Neural crest cell (in vitro differentiated cells): Measurements from ENCODE around the gene CHKA. TPM values are rescaled to one million over a fixed set of nuclear protein-coding genes. Genes with fewer than 3 reads are reported as not detected.

Experiments
- DNase-seq: peaks from one replicate; pipeline ENCODE4 v3.0.0; 2021; ENCODE audit warnings: low read depth, mixed read lengths, low spot score
- H3K27ac Mint-ChIP-seq: one replicate; pipeline ENCODE4 v1.8.0; 2021; ENCODE audit warnings: mild to moderate bottlenecking, mixed read lengths; ENCODE audit not compliant: unreplicated experiment
- H3K27me3 Mint-ChIP-seq: 2 replicates; pipeline ENCODE4 v1.8.0; 2021; ENCODE audit warnings: low read depth, mild to moderate bottlenecking, mixed read lengths
- H3K36me3 Mint-ChIP-seq: 2 replicates; pipeline ENCODE4 v1.8.0; 2021; ENCODE audit warnings: low read depth, mild to moderate bottlenecking, mixed read lengths
- H3K4me1 Mint-ChIP-seq: 2 replicates; pipeline ENCODE4 v1.8.0; 2021; ENCODE audit warnings: mixed read lengths
- H3K4me3 Mint-ChIP-seq: one replicate; pipeline ENCODE4 v1.8.0; 2021; ENCODE audit warnings: mild to moderate bottlenecking, mixed read lengths
- H3K9me3 Mint-ChIP-seq: 2 replicates; pipeline ENCODE4 v1.8.0; 2021; ENCODE audit warnings: mixed read lengths
- CTCF ChIP-seq: fragments of 200-600 bp; sonication (generic); conservative IDR thresholded peaks from 2 replicates; pipeline ENCODE4 v1.5.0; 2021; ENCODE audit warnings: antibody characterized with exemption, mild to moderate bottlenecking
- long read RNA-seq: library from polyadenylated mRNA; unstranded; transcript quantifications from one replicate; pipeline ENCODE4 v2.0.0, GENCODE V29; 2020
- total RNA-seq: library from RNA; stranded (reverse); gene quantifications from 2 replicates; pipeline ENCODE4 v1.2.1, GENCODE V29; 2021

The CHKA gene
- 44.2 and 46.4 TPM in 2 replicates for total RNA-seq
- long read RNA-seq, partial matches to known transcripts: 4 of 5 reads
- long read RNA-seq, other reads (novel, unspliced or antisense): 1 of 5 reads

- no peak for TF ChIP-seq CTCF
- Mint-ChIP-seq H3K4me1 (peaks cover 48% of the 10 kb centered on the region), H3K9me3 (no peaks in the 10 kb centered on the region), H3K4me3 (peak within 1 kb of the TSS; percentile 90), H3K27me3 (no peaks in the 10 kb centered on the region), H3K27ac (peak within 1 kb of the TSS; percentile 94), H3K36me3 (no peaks in the 10 kb centered on the region)
- DNase-seq: peak; percentile 85
Observed at GRCh38 chr11:68121067-68121899, at the start of gene CHKA. CHKA (minus strand) TSS chr11:68121388; CDS start chr11:68121177, 211 bp downstream.

- TF ChIP-seq CTCF: no peak
- H3K9me3 Mint-ChIP-seq: no peaks in the 10 kb centered on the region
- H3K4me1 Mint-ChIP-seq: no peaks in the 10 kb centered on the region
- no peaks in the 10 kb centered on the region for H3K27me3 Mint-ChIP-seq
- H3K4me3 Mint-ChIP-seq: no peak overlapping the region
- H3K27ac Mint-ChIP-seq: no peak overlapping the region
- peaks cover 13% of the 10 kb centered on the region for H3K36me3 Mint-ChIP-seq
- DNase-seq: no peak
Observed at GRCh38 chr11:68169442-68169841, 48.3 kb upstream of the CHKA start.

- Mint-ChIP-seq H3K4me3 (no peak overlapping the region), H3K27ac (no peak overlapping the region), H3K4me1 (no peaks in the 10 kb centered on the region), H3K27me3 (no peaks in the 10 kb centered on the region), H3K36me3 (peaks cover 13% of the 10 kb centered on the region), H3K9me3 (no peaks in the 10 kb centered on the region)
- no peak for TF ChIP-seq CTCF
- no peak for DNase-seq
Observed at GRCh38 chr11:68168694-68169093, 47.5 kb upstream of the CHKA start.

- H3K4me1 Mint-ChIP-seq: no peaks in the 10 kb centered on the region
- H3K4me3 Mint-ChIP-seq: no peak overlapping the region
- no peaks in the 10 kb centered on the region for H3K9me3 Mint-ChIP-seq
- no peaks in the 10 kb centered on the region for H3K27me3 Mint-ChIP-seq
- peaks cover 13% of the 10 kb centered on the region for H3K36me3 Mint-ChIP-seq
- no peak overlapping the region for H3K27ac Mint-ChIP-seq
- no peak for DNase-seq
- no peak for TF ChIP-seq CTCF
Observed at GRCh38 chr11:68167474-68167873, 46.3 kb upstream of the CHKA start.

GRCh38 chr11:68166969-68167368, 45.8 kb upstream of the CHKA start:
- no peak overlapping the region for H3K4me3 Mint-ChIP-seq
- peaks cover 16% of the 10 kb centered on the region for H3K36me3 Mint-ChIP-seq
- H3K27me3 Mint-ChIP-seq: no peaks in the 10 kb centered on the region
- H3K4me1 Mint-ChIP-seq: peaks cover under 1% of the 10 kb centered on the region
- H3K9me3 Mint-ChIP-seq: no peaks in the 10 kb centered on the region
- H3K27ac Mint-ChIP-seq: no peak overlapping the region
- DNase-seq: no peak
- TF ChIP-seq CTCF: no peak
